Ecto neural progenitor cell (in vitro differentiated cells): ENCODE measurements around the gene LAT.
"Not testable (repeated sequence)": the region's sequence is repeated elsewhere in the genome, so short reads cannot be mapped to it uniquely, and the experiment has no call there.

ENCODE experiments used
- DNase-seq: peaks from one replicate; pipeline ENCODE4 v3.0.0-alpha.2; 2018; ENCODE audit warnings: low spot score

The LAT gene, protein sequence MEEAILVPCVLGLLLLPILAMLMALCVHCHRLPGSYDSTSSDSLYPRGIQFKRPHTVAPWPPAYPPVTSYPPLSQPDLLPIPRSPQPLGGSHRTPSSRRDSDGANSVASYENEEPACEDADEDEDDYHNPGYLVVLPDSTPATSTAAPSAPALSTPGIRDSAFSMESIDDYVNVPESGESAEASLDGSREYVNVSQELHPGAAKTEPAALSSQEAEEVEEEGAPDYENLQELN

GRCh38 chr16:28984619-28985135 lies at the start of gene LAT:
Gene LAT (plus strand): TSS chr16:28985052. CDS start chr16:28985418, 366 bp downstream.
- DNase-seq: no peak

GRCh38 chr16:28935346-28935745 lies 49.5 kb upstream of the LAT start:
- DNase-seq: no peak

DNA sequence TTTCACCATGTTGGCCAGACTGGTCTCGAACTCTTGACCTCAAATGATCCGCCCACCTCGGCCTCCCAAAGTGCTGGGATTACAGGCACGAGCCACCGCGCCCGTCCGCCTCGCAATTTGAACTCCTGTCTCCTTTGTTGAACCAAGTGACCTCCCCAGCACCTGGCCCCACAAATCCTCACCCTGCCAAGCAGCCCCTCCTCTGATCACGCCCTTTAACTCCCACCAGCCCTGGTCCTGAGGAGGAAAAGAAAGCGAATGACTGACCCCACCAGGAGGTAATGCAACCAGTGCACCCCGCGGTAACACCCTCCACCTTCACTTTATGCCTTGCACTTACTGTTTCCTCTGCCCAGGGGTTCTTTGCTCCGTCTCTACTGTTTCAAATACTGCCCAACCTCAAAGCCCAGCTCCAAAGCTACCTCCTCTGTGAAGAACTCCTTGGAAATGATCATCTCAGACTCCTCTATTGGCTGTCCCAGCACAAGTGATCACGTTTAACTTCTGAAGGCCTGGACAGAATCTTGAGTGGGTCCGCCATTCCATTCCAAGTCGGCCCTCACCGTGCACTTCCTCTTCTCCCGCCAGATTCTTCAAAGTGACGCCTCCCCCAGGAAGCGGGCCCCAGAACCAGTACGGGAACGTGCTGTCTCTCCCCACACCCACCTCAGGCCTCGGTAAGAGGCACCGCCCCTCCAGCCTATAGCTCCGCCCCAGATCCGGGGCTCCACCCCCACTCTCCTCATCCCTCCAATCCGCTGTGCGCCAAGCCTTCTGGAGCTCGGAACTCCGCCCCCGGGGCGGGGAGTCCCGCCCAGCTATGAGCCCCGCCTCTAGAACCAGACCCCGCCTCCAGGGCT lies 48.7 kb upstream of the LAT start:
- DNase-seq: peak; percentile 80

GRCh38 chr16:28936784-28937155 lies 48.1 kb upstream of the LAT start:
- no peak for DNase-seq

DNA sequence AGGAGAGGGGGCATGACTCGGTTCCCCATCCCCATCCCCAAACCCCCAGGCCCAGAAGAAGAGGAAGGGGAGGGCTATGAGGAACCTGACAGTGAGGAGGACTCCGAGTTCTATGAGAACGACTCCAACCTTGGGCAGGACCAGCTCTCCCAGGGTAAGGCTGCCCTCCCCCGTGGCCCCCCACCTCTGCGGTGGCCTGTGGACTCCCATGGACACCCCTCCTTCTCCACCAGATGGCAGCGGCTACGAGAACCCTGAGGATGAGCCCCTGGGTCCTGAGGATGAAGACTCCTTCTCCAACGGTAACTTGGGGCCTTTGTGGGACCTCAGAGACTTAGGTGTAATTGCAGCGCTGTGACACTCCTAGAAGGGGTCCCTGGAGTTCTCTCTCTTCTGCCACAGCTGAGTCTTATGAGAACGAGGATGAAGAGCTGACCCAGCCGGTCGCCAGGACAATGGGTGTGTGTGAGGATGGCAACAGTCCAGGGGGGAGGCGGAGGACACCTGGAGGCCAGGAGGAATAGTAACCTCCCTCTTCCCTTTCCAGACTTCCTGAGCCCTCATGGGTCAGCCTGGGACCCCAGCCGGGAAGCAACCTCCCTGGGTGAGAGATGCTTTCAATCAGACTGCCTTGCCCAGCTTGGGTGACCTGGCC lies 47.5 kb upstream of the LAT start:
- no peak for DNase-seq

GRCh38 chr16:28938721-28939120 lies 46.1 kb upstream of the LAT start:
- DNase-seq: no peak

- DNase-seq: not testable (repeated sequence)
Measured at GRCh38 chr16:28939825-28940224, 45.0 kb upstream of the LAT start.

- no peak for DNase-seq
Measured at GRCh38 chr16:28943281-28943680, 41.6 kb upstream of the LAT start.

- DNase-seq: no peak
Measured at GRCh38 chr16:28946681-28947080, 38.2 kb upstream of the LAT start.

- peak; percentile 100 for DNase-seq
Measured at GRCh38 chr16:28950648-28951409, 34.0 kb upstream of the LAT start, which contains the start of gene NFATC2IP. Gene NFATC2IP (plus strand): TSS chr16:28950937. CDS start chr16:28951012, 75 bp downstream.

GRCh38 chr16:28951410-28951943 lies 33.4 kb upstream of the LAT start:
- no peak for DNase-seq

DNA sequence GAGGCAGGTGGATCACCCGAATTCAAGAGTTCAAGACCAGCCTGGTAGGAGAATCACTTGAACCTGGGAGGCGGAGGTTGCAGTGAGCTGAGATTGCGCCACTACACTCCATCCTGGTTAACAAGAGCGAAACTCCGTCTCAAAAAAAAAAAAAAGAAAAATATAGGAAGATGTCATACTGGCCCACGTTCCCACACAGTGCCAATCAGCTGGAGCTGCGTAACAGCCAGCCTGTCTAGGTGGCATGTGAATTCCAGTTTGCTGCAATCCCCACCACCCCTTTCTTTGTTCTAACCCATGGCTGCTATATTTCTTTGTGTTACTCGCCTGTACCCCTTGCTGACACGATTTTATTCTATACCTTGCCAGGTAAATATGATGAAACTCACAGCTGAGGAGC lies 26.6 kb upstream of the LAT start:
- no peak for DNase-seq

DNA sequence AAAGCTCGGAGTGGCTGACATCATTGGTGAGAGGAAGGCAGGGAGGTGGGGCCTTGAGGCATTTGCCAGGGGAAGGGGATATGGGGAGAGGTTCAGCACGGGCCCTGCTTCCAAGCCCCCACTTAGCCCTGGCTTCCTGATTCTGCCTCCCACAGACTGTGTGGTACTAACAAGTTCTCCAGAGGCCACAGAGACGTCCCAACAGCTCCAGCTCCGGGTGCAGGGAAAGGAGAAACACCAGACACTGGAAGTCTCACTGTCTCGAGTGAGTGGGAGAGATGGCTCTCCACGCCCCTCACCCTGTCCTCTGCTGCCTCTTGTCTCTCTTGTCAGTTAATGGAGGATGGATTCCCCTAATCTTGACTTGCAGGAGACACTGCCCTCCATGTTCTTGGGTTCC lies 26.0 kb upstream of the LAT start:
- DNase-seq: no peak

DNA sequence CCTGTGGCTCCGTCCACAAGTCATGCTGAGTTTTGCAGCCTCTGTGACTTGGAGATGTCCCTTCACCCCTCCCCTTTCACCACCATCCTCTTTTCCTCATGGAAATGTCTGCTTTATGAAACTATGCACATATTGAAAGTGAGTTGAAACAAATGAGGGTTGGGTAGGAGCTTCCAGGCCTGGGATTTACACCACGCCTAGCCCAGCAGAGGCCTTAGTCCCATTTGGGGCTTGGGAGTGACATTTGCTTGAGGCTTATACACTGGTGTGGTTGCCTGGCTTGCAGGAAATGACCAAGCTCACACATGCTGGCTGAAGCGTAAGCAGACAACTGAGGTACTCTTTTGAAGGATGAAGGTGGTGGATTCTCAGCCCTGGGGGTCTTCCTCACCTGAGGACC lies 20.8 kb upstream of the LAT start:
- no peak for DNase-seq

DNA sequence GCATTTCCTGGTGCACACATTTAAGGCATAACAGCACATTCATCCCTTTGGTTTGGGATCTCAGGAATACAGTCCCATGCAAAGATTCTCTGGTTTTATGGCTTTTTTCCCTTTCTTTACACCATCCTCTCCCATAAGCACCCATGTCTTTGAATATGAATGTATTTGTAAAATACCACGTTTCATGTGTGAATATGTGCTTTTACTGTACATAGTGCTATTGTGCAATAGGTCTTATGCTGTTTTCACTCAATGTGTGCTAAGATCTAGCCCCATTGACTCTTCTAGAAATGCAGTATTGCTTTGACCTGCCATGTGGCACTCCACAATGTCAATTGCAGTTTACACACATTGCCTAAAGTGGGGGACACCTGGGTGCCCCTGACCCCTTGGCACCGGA lies 20.4 kb upstream of the LAT start:
- no peak for DNase-seq

GRCh38 chr16:28967156-28967555 lies 17.7 kb upstream of the LAT start:
- no peak for DNase-seq

DNA sequence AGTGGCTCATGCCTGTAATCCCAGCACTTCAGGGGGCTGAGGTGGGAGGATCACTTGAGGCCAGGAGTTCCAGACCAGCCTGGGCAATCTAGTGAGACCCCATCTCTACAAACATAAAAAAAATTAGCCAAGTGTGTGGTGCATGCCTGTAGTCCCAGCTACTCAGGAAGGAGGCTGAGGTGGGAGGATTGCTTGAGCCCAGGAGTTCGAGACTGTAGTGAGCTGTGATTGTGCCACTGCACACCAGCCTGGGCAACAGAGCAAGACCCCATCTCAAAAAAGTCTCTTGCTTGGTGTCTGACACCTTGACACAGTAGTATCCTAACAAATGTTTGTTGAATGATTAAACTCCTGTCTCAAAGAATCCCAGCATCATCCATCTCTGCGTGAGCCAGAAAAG lies 15.2 kb upstream of the LAT start:
- DNase-seq: not testable (repeated sequence)

DNA sequence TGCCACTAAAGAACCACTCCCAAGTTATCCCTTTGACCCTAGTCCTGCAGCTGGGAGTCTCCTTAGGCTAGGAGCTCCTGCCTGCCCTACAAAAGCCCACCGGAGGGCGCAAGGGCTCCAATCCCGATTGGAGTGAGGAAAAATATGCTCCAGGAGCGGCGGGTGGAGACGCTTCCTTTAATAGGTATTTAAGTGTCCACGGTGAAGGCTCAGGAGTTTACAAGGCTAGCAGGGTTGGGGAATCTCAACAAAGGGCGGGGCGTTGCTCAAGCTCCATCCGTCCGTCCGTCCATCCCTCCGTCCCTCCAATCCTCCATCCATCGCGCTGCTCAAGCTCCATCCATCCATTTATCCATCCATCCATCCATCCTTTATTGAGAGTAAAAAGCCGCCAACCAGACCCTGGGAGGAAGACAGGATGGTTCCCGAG lies 10.8 kb upstream of the LAT start:
- DNase-seq: peak; percentile 78

GRCh38 chr16:28974437-28975157 lies 10.3 kb upstream of the LAT start, which contains the start of gene SPNS1:
Gene SPNS1 (plus strand): TSS chr16:28974778. CDS start chr16:28975152, 374 bp downstream.
- peak; percentile 99 for DNase-seq

DNA sequence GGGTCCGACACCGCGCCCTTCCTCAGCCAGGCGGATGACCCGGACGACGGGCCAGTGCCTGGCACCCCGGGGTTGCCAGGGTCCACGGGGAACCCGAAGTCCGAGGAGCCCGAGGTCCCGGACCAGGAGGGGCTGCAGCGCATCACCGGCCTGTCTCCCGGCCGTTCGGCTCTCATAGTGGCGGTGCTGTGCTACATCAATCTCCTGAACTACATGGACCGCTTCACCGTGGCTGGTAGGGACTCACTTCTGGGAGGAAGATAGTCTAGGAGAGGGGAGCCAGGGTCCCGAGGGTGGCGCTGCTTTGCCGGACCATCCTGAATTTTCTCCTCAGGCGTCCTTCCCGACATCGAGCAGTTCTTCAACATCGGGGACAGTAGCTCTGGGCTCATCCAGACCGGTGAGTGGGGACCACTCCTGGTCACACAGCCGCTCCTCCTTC lies 9.7 kb upstream of the LAT start:
- no peak for DNase-seq
